Endothelial cell of umbilical vein (primary cell): ENCODE results near the gene MYO1F. TPM values are rescaled to one million over a fixed set of nuclear protein-coding genes. Genes with fewer than 3 reads are reported as not detected.

Source experiments
- BruUV-seq: library from RNA; stranded (reverse); fragments of 400-500 nt; replicated peaks from 2 replicates; lab custom pipeline; 2021; lab: Mats Ljungman, UMichigan
- CTCF ChIA-PET: fragments of 300-600, 350-600 bp; sonication (Branson Sonifier 250); formaldehyde crosslinking; loops from one replicate; lab custom pipeline; 2021; ENCODE audit warnings: antibody characterized with exemption, inconsistent platforms; lab: Charles Lee
- POLR2A ChIA-PET: fragments of 300-600, 350-600 bp; sonication (Branson Sonifier 250); formaldehyde crosslinking; loops from one replicate; lab custom pipeline; 2021; ENCODE audit warnings: antibody characterized with exemption, inconsistent platforms; lab: Charles Lee
- DNase-seq: peaks from one replicate; pipeline ENCODE4 v3.0.0-alpha.2; 2011; ENCODE audit warnings: low read depth, low spot score
- FAIRE-seq: peaks from 2 replicates; lab custom pipeline; 2011; peaks lifted over from hg19 to GRCh38; lab: Jason Lieb, UNC
- H2AFZ ChIP-seq: 2 replicates; pipeline ENCODE4 v1.6.0; 2012; ENCODE audit warnings: low read depth, low read length, control low read depth, inconsistent platforms
- H3K27ac ChIP-seq: 2 replicates; pipeline ENCODE4 v1.5.1; 2011; ENCODE audit warnings: low read depth, mild to moderate bottlenecking, control low read depth, low read length, moderate library complexity; ENCODE audit not compliant: insufficient read depth
- H3K27me3 ChIP-seq, 2 experiments: 2 replicates each; pipeline versions ENCODE4 v1.6.0 to v1.6.1; 2011; ENCODE audit warnings: low read length in 2 of 2, mixed read lengths in 1 of 2; ENCODE audit not compliant: control insufficient read depth in 2 of 2, insufficient read depth in 2 of 2
- H3K36me3 ChIP-seq, 2 experiments: 2 replicates in 1 of 2; 3 replicates in 1 of 2; pipeline ENCODE4 v1.5.1; 2011; ENCODE audit warnings: low read length in 2 of 2, mild to moderate bottlenecking in 1 of 2, moderate library complexity in 1 of 2; ENCODE audit not compliant: control insufficient read depth in 2 of 2, insufficient read depth in 2 of 2; ENCODE audit errors: extremely low read depth in 1 of 2
- H3K4me1 ChIP-seq: 3 replicates; pipeline ENCODE4 v1.5.1; 2011; ENCODE audit warnings: mild to moderate bottlenecking, low read length; ENCODE audit not compliant: control insufficient read depth, insufficient read depth; ENCODE audit errors: extremely low read depth
- H3K4me2 ChIP-seq: 2 replicates; pipeline ENCODE4 v1.6.1; 2011; ENCODE audit warnings: low read length, control low read depth, mixed read lengths; ENCODE audit not compliant: insufficient read depth
- H3K4me3 ChIP-seq, 3 experiments: fragments of 200-600 bp in 1 of 3; sonication (generic), shearing (Covaris generic) in 1 of 3; replicated peaks in 1 of 3; 2 replicates each; pipeline ENCODE4 v1.5.1; 2011 to 2016; ENCODE audit warnings: control low read depth in 3 of 3, low read length in 3 of 3, mild to moderate bottlenecking in 2 of 3, inconsistent platforms in 1 of 3, low read depth in 1 of 3, moderate library complexity in 1 of 3; ENCODE audit not compliant: insufficient read depth in 1 of 3
- H3K79me2 ChIP-seq: 2 replicates; pipeline ENCODE4 v1.6.0; 2012; ENCODE audit warnings: low read length, inconsistent platforms; ENCODE audit not compliant: control insufficient read depth, insufficient read depth
- H3K9ac ChIP-seq: replicated peaks from 2 replicates; pipeline ENCODE3; 2011; ENCODE audit warnings: low read length, control low read depth; ENCODE audit not compliant: insufficient read depth; ENCODE audit errors: extremely low read depth
- H3K9me1 ChIP-seq: replicated peaks from 3 replicates; pipeline ENCODE4 v1.6.0; 2011; ENCODE audit warnings: mild to moderate bottlenecking, low read length; ENCODE audit not compliant: control insufficient read depth, insufficient read depth; ENCODE audit errors: extremely low read depth
- H3K9me3 ChIP-seq: replicated peaks from 2 replicates; pipeline ENCODE4 v1.5.1; 2012; ENCODE audit warnings: low read length, inconsistent platforms; ENCODE audit not compliant: control insufficient read depth, insufficient read depth
- H4K20me1 ChIP-seq: replicated peaks from 2 replicates; pipeline ENCODE3; 2011; ENCODE audit warnings: mild to moderate bottlenecking, low read length; ENCODE audit not compliant: control insufficient read depth, insufficient read depth; ENCODE audit errors: extremely low read depth
- EZH2 ChIP-seq: IDR thresholded peaks from 2 replicates; pipeline ENCODE4 v1.6.1; 2012; ENCODE audit warnings: borderline replicate concordance, low read depth, mild to moderate bottlenecking, moderate library complexity, low read length, inconsistent platforms; ENCODE audit not compliant: severe bottlenecking
- FOS ChIP-seq: IDR thresholded peaks from 2 replicates; pipeline ENCODE4 v1.6.1; 2011; ENCODE audit warnings: mild to moderate bottlenecking, low read length, moderate library complexity, borderline replicate concordance; ENCODE audit not compliant: insufficient read depth
- GATA2 ChIP-seq: IDR thresholded peaks from 2 replicates; pipeline ENCODE4 v1.7.0; 2011; ENCODE audit warnings: low read depth, mild to moderate bottlenecking, moderate library complexity, mixed read lengths, low read length; ENCODE audit not compliant: insufficient read length, insufficient read depth
- JUN ChIP-seq: IDR thresholded peaks from 2 replicates; pipeline ENCODE4 v1.6.1; 2011; ENCODE audit warnings: borderline replicate concordance, low read depth; ENCODE audit not compliant: insufficient read length, insufficient read depth
- MYC ChIP-seq: IDR thresholded peaks from one replicate; pipeline ENCODE4 v1.6.1; 2011; ENCODE audit warnings: mild to moderate bottlenecking, low read depth, low read length
- POLR2A ChIP-seq: IDR thresholded peaks from 2 replicates; pipeline ENCODE4 v1.6.1; 2012; ENCODE audit warnings: low read depth, mild to moderate bottlenecking, control low read depth, low read length
- POLR2AphosphoS5 ChIP-seq: IDR thresholded peaks from 2 replicates; pipeline ENCODE4 v1.6.1; 2012; ENCODE audit warnings: low read depth, mild to moderate bottlenecking, control low read depth, low read length, moderate library complexity; ENCODE audit not compliant: insufficient read depth
- dilution Hi-C: fragments of 300-500 bp; cut with MboI; formaldehyde crosslinking; loops from one replicate; pipeline ENCODE4 v1.15.0; 2019; ENCODE audit warnings: low sequenced_read_pairs; ENCODE audit not compliant: extremely low pct_ligation_motif_present
- intact Hi-C: fragments of 100-400 bp; cut with micrococcal nuclease; formaldehyde crosslinking; loops from one replicate; pipeline ENCODE4 v1.10.0; 2022
- polyA plus RNA-seq, 4 experiments: library from polyadenylated mRNA; depleted of rRNA in 3 of 4; stranded (reverse) in 3 of 4; unstranded in 1 of 4; fragments of >200 nt; gene quantifications; 2 replicates each; pipeline versions ENCODE4 v1.2.1 to v1.2.3, GENCODE V29; 2011 to 2012; ENCODE audit warnings: missing spikeins in 1 of 4
- total RNA-seq: library from RNA; stranded (reverse); gene quantifications from 2 replicates; pipeline ENCODE4 v1.2.3, GENCODE V29; 2021
- TF ChIP-seq, protein P1 (sequence below), 2 donors: IDR thresholded peaks; 1 replicate in 1 of 2; 2 replicates in 1 of 2; pipeline ENCODE4 v1.5.1; 2011; ENCODE audit warnings: low read length in 2 of 2, mild to moderate bottlenecking in 2 of 2, moderate library complexity in 2 of 2, control low read depth in 1 of 2, inconsistent platforms in 1 of 2, low read depth in 1 of 2; ENCODE audit not compliant: insufficient read depth in 1 of 2; ENCODE audit errors: extremely low read depth in 1 of 2
- TF ChIP-seq, protein P2 (sequence below): IDR thresholded peaks from 2 replicates; pipeline ENCODE4 v1.6.1; 2011; ENCODE audit not compliant: insufficient read depth, insufficient read length

MYO1F gene
- total and polyA plus RNA-seq, 2 donors (not counting 3 experiments of a cell fraction or from before 2014, with no cell fraction given), result 0.22 to 0.39 TPM

- no peaks in the 10 kb centered on the region for H3K36me3 ChIP-seq
- dilution Hi-C loops, result no loop called here
- DNase-seq, result peak; percentile 68
- no peaks in the 10 kb centered on the region for H3K9me3 ChIP-seq
- H3K79me2 ChIP-seq, result no peaks in the 10 kb centered on the region
- peak; percentile 83 for FAIRE-seq
- H3K9me1 ChIP-seq, result no peaks in the 10 kb centered on the region
- no TSS peak for BruUV-seq
- H3K27ac ChIP-seq, result no peak overlapping the region
- H3K9ac ChIP-seq, result peak overlapping the region; percentile 59
- H3K4me3 ChIP-seq, result peak overlapping the region; percentile 41 to 61 (median 55)
- H3K4me1 ChIP-seq, result peaks cover 8% of the 10 kb centered on the region
- no peaks in the 10 kb centered on the region for H3K27me3 ChIP-seq
- TF ChIP-seq GATA2 (no peak), FOS (no peak), POLR2A (no peak), JUN (no peak), POLR2AphosphoS5 (peak; percentile 25), MYC (no peak), EZH2 (no peak)
- TF ChIP-seq, protein P1, sequence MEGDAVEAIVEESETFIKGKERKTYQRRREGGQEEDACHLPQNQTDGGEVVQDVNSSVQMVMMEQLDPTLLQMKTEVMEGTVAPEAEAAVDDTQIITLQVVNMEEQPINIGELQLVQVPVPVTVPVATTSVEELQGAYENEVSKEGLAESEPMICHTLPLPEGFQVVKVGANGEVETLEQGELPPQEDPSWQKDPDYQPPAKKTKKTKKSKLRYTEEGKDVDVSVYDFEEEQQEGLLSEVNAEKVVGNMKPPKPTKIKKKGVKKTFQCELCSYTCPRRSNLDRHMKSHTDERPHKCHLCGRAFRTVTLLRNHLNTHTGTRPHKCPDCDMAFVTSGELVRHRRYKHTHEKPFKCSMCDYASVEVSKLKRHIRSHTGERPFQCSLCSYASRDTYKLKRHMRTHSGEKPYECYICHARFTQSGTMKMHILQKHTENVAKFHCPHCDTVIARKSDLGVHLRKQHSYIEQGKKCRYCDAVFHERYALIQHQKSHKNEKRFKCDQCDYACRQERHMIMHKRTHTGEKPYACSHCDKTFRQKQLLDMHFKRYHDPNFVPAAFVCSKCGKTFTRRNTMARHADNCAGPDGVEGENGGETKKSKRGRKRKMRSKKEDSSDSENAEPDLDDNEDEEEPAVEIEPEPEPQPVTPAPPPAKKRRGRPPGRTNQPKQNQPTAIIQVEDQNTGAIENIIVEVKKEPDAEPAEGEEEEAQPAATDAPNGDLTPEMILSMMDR (IDR thresholded peaks at IDR 0.05; ENCODE audit: extremely low read depth in 1 of 2, insufficient read depth in 1 of 2, low read depth in 1 of 2, low read length in 2 of 2), result peak; percentile 86 to 92
- TF ChIP-seq, protein P2, sequence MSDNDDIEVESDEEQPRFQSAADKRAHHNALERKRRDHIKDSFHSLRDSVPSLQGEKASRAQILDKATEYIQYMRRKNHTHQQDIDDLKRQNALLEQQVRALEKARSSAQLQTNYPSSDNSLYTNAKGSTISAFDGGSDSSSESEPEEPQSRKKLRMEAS, result peak; percentile 46
- H2AFZ ChIP-seq, result peak overlapping the region; percentile 95
- H4K20me1 ChIP-seq, result no peaks in the 10 kb centered on the region
- H3K4me2 ChIP-seq, result peak overlapping the region; percentile 89
- CTCF ChIA-PET, result interaction anchor here (0.6 to 3.4 kb wide), 23 partner anchors 8 to 187 kb away, joined by 3 to 40 read pairs (median 4); partner anchors contain the start of genes MARCHF2, RAB11B and ZNF414
- intact Hi-C loops, result loop anchor here (1.0 to 5.0 kb wide), 4 partner anchors 49 to 159 kb away; partner anchors contain the start of gene MARCHF2
- POLR2A ChIA-PET, result interaction anchor here (0.6 to 0.7 kb wide), 2 partner anchors 60 to 99 kb away, joined by 3 read pairs; no protein-coding TSS in a partner anchor
These were observed 71.4 kb downstream of the MYO1F start for GRCh38 chr19:8505680-8506401.
